HG02970 (cell line): ENCODE measurements around the gene TIMP1.

Experiments used
- ATAC-seq: cut with Tn5 transposase; IDR thresholded peaks from one replicate; pipeline ENCODE4 v1.9.1; 2021; ENCODE audit warnings: mild to moderate bottlenecking, moderate library complexity, moderate number of reproducible peaks; ENCODE audit not compliant: unreplicated experiment, low FRiP score

The TIMP1 gene

GRCh38 chrX:47633689-47634590 is 51.7 kb downstream of the TIMP1 start:
- no peak for ATAC-seq

- no peak for ATAC-seq
Measured at GRCh38 chrX:47634871-47635575, 52.8 kb downstream of the TIMP1 start.
